GM18858 (cell line): ENCODE data around the gene NFAM1.

ENCODE experiments used
- ATAC-seq: cut with Tn5 transposase; IDR thresholded peaks from one replicate; pipeline ENCODE4 v1.9.1; 2021; ENCODE audit not compliant: unreplicated experiment

The NFAM1 gene

DNA sequence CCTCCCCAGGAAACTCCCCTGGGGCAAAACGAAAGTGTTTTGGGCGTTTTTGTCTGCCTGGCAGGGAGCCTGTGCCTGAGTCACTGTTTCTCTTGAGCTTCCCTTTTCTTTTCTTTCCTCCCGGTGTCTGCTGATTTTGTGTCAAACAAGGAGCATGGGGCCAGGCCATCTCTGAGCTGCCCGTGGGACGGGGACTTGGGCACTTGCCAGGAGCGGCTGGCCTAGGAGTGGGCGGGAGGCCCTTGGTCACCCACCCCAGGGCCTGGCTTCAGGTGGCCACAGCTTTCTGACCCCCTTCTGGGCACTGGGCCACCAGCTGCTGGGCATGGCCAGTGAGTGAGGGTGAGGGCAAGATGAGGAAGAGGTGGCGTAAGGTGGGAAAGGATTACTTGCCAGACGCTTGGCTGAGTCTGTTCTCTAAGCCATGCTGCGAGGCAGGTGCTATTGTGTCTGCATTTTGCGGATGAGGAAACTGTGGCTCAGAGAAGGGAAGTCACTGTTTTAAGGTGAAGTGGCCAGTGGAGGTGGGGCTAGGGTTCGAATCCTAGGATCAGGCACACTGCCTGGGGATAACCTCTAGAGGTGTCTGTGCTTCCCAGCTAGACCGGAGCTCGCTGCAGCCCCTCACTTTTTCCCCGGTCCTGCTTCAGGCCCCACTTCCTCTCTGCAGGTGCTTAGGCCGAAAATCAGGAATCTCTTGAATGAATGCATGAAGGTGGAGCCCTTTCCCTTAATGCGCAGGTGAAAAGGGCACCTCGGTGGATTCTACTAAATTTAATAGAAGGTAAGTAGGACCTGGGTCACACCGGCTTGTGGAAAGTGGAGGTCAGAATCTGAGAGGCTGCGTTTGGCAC, 7.8 kb upstream of the NFAM1 start:
- no peak for ATAC-seq

DNA sequence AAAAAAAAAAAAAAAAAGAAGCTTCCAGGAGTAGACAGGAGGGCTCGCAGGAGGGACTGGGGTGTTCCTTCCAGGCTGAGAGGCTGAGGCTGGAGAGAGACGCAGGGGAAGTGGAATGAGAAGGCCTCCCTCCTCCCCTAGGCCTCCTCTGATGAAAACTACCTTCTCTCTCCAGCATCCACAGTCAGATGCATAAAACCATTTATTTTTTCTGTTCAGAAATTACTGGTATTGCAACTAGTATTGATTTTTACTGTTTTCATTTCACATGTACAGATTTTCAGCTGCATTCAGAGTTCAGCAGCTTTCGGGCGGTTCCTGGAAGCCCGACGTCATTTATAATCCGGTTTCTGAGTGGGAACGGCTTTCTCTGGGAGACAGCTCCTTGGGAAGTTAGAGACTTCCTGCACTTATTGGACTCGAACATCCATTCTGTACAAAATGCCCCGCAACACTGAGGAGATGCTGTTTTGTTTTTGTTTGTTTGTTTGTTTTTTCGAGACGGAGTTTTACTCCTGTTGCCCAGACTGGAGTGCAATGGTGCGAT, 6.9 kb upstream of the NFAM1 start:
- no peak for ATAC-seq

DNA sequence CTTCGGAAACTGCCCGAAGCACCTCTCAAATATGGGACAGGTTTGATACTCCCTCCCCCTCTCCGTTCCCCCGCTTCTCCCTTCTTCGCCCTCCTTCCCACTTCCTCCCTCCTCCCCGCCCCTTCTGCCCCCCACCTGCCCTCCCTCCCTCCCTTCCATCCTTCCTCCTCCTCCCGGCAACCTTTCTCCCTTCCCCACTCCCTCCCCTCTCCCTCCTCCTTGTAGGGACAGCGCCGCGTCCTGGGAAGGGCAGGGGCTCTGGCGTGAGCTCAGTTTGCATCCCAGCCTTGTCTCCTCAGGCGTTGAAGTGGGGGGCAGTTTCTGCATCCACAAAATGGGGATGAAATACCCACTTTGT, 6.1 kb upstream of the NFAM1 start:
- ATAC-seq, result no peak

DNA sequence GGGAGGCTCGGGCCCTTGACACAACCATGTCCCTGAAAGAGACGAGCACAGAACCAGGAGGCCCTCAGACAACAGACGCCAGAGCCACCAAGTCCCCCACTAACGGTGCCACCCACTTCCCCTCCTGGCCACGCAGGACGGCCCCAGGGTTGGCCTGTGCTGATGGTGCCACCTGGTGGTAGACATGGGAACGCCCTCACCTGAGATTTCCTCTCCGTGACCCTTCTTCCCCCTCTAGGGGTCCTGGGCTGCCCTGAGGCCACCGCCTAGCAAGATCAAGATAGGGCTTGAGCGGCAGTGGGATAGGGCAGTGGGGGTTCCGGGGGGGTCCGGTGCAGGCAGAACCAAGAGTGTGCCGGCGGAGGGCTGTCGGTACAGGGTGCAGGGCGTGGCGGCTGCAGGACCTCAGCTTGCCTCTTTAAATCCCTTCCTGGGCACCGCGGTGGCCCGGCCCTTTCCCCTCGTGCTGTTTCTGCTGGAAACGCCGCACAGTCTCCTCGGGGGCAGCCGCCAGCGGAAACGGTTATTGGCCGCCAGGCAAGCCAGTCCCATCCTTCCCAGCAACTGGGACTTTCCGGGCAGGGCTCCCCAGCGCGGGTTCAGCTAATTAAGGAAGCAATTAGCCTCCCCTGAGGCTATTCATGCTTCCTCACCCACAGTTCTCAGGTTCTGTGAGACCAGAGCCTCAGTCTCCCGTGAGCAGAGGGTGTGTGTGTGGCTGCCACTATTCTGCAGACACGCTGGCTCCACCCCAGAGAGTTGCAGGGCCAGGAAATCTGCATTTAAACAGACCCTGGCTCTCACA, 5.5 kb upstream of the NFAM1 start:
- ATAC-seq, result no peak

DNA sequence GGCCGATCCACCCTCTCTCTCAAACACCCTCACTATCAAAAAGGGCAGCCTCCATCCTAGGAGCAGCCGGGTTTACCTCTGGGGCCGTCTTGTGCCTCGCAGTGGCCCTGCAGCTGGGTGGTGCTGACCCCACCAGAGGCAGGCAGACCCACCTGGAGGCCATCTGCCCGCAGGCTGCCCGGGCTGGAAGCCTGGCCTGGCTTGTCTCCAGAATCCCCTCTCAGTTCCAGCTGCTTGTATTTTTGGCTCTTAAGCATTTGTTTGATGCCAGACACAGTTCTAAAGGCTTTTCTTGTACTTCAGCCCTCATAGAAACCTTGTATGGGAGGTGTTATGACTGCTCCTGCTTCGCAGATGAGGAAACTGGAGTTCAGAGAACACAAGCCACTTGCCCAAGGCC, 4.2 kb upstream of the NFAM1 start:
- no peak for ATAC-seq

DNA sequence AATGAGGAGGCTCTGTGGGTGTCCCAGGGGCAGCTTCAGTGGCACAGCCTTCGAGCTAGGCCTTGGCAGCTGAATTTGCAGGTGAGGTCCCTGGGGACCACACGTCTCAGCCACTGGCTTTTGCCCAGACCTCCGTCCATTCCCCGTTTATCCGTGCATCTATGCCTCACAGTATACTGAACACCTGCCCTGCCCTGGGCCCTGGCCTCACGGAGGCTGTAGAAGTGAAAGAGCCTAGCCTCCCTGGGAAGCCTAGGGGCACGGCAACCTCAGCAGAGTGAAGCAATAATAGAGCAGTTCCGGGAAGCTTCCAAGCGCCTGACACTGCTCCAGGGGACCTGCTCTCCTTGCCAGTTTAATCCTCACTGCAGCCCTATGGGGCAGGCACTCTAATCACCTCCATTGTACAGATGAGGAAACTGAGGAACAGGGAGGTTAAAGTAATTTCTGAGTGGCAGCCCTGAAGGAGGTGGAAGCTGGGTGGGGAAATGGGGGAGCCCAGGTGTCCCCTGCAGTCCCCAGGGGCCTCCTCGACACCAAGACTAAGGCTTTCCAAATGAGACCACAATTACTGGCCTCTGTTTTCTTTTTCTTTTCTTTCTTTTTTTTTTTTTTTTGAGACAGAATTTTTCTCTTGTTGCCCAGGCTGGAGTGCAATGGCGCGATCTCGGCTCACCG, 2.7 kb upstream of the NFAM1 start:
- ATAC-seq, result no peak

DNA sequence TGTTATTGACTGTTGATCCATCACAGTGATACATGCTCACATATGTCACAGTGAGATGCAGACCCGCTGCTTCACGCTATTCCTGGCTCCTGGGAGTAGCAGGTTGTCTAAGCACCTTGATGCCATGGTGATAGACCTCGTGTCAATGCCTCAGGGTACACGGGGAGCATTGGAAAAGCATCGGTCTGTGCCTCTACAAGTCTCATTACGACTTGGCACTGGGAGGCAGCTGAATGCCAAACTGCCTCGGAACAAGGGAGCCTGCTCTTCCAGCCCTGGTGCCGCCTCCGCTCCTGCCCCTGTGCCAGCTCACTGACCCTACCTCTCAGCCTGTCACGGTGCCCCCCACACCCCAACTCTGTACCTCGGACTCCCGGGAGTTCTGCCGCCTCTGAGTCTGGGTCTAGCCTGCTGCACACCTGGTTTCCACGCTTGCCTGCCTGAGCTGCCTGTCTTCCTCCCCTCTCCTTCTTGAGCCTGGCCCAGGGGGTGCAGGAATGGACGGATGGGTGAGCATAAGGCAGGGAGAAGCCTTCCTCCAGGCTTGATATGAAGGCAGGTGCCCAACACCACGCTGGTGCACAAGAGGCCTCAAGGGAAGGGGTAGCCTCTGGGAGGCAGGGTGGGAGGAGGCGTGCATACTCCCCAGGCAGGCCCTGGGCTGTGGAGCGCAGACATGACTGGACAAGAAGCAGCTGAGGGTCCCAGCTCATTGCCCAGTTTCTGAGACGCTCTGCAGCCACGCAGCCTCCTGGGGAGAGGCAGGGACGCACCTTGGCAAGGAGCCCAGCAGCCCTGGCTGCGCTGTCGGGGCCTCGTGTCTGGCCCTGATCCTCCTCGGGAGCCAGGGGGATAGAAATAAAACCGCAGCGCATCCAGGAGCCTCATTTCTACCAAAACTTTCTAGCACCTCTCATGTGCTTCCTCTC, 1.8 kb upstream of the NFAM1 start:
- ATAC-seq, result no peak

DNA sequence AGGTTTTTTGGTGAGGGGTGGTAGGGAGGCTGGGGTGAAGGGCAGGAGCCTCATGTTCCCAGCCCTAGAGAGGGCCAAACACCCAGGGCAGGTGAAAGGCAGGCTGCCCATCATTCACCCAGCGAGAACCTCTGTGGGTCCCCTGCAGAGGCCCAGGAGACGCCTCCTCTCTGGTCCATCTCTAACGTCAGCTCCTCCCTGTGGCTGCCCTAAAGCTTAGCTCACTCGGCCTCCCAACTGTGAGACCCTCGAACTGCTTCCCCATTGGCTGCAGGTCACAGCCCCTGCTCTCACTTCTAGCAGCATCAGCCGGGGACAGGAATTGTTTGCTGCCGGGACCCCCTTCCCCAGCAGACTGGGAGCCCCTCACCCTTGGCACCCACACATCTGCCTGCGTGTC, 615 bp upstream of the NFAM1 start:
- no peak for ATAC-seq

DNA sequence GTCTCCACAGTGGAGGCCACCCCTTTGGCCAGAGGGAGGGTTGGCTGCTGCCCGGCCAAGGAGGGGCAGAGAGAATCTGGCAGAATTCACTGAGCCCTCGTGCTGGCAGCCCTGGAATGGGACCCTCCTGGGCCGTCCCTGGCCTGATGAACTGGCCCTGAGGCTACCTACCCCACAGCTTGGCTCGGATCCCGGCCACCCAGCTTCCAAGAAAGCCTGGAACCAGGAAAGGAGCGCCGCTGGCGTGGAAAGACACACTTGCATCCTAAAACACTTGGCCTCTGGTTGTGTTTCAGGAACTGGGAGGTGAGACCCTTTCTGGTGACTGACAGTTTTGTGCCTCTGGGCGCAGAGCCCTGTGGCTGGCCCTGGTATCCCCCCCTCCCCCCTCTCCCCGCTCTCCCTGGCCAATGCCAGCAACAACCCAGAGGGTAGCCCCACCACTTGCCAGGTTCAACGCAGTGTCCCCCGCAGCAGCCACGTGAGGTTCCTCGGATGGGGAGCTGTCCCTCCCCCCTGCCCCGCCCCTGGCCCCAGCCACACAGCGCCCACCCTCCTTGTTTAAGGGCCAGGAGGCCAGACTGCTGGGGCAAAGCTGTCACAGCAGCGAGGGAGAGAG, 693 bp downstream of the NFAM1 start:
- no peak for ATAC-seq

DNA sequence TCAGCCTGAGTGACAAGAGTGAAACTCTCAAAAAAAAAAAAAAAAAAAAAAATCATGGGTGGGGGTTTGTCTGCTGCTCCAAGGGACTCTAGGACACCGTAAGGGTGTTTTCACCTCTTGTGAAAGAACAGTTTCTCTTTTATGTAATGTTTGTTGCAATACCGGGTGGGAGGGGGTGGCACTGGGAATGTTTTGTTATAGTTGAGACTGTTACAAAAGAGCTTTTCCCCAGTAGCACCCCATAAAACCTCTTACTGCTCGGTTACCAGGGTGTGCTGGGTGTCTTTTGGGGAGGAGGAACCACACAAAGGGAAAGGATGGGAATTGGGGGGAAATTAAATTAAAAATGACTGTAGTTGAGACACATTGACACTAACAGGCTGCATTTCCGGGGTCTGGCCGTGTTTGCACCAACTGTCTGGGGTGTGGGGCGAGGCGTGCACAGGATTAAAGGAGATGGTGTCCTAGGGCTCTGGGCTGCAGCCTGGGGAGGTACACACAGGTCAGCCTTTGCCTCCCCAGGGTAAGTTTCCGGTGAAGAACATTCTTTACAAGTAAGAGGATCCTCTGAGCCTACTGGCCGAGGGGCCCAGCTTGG, 1.6 kb downstream of the NFAM1 start:
- no peak for ATAC-seq

DNA sequence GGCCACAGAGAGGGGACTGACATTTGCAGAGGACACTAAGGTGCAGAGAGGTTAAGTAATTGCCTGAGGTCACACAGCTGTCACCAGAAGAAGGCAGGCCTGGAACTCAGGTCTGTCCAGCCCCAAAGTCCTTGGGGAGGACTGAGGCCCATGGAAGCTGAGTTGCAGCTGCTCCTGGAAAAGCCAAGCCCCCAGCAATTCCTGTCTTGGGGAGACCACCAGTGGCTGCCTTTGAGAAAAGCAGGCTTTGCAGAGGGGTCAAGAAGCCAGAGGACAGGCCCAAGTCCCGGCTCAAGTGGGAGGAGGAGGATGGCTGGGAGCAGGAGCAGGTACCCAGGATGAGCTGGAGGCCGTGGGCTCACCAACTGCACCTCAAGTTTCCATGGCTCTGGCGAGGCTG, 3.4 kb downstream of the NFAM1 start:
- no peak for ATAC-seq

DNA sequence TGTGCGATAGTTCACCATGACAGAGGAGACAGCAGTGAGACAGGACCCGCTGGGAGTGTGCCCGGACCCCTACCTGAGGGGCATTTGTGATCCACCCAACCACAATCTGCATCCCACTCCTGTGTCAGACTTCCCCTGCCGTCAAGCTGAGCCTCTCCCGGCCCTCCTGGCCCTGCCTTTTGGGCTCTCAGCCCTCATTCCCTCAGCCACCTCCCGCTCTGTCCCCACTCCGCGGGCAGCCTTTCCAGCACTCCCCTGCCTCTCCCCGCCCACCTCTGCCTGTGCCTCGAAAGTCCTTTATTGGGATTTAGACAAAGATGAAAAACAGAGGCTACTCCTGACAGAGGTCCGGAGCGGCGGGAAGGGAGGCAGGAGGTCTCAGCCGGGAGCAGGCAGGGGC, 4.2 kb downstream of the NFAM1 start:
- no peak for ATAC-seq

DNA sequence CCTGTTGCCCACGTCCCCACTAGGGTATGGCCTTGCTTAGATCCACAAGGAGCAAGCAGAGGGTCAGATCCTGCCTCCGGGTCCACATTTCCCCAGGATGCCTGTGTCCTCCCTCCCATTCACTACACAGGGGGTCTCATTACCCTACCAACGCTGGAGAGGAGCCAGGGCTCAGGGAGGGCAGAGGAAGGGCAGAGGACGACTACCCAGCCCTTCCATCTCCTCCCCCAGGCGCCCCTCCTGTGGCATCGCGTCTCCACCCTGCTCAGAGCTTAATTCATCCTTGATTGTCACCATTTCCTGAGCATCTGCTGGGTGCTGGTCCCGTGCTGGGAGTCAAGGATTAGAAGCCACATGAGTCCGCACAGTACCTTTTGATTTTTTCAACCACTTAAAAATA, 5.0 kb downstream of the NFAM1 start:
- ATAC-seq, result no peak

DNA sequence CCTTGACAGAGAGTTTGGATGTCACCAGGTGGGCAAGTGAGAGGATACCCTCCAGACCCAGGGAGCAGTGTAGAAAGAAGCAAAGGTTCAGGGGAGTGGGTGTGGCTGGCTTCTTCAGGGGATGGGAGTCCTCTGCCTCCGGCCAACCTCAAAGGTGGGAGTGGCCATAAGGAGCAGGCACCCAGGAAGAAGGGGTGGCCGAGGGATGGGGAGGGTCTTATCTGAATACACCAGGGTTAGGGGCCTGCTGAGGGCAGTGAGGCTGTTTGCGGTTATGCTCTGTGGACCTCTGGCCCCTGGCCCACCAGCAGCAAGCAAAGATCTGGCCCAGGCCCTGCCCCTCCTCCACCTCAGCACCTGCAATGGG, 6.2 kb downstream of the NFAM1 start:
- no peak for ATAC-seq

DNA sequence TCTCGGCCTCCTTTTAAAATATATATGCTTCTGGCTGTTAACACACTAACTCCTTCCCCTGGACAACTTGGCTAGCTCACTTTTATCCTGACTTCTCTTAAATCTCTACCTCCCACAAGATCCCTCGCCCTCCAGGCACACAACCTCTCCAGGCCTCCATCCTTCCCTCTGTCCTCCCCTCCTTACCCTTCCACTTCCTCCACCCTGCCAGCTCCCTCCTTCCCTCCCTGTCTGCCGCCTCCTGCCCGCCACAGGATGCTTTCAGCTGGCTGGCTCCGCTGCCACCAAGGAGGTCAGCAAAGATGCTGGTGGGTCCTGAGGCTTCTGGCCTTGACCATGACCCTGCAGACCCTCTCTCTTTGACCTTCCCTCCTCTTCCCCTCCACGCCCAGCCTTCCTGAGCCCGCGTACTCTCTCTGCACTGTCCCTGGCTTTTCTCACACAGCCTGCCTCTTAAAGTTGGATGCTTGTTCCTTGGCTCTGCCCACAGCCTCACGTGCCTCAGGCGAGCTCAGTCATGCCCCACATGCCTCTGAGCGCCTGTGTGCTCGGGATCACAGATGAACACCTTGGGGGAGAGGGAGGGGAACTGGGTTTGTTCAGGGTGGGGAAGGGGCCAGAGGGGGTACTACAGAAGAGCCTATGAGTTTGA, 6.7 kb downstream of the NFAM1 start:
- no peak for ATAC-seq

DNA sequence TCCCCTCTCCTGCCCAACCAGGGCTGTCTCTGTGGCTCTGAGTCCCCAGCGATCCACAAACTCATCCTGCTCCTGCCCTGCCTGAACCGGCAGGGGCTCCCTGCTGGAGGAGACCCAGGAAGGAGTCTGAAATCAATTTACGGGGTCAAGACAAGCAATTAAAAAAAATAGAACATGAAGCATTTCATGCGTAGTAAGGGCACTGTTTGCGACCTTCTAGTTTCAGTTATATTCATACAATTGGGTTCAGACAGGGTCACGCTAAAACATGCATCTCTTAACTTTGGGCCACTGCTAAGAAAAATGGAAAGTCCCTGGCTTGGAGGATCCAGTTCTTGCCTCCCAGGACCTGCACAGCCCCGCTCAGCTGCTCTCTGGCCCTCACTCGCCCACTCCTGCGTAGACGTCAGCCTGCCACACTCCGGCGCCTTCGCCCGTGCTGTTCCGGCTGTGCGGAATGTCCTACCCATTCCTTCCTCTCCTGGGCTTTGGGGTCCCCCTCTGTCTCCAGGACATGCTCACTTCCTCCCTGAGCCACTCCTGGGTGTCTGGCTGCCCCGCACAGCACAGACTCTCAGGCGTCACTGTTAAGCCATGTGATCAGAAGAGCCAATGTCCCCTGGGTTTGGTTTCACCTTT, 12.8 kb downstream of the NFAM1 start:
- ATAC-seq, result no peak

DNA sequence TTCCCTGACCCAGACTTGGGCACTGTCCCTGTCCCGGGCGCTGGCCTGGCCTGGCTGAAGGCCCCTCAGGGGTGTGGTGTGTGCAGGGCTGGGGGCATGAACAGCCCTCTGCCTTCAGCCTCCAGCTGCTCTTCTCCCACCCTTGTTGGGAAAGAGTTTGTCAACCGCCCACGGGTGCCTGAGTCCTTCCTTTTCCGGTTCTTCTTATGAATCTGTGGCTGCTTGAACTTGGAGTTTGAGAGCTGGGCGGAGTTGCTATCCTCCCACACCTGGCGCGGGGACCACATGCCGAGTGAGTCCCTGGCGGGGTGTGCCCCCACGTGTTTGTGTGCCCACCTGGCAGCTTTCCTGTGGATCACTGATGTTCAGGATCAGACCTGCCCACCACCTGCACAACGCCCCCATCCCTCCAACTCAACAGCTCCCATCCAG, 13.4 kb downstream of the NFAM1 start:
- no peak for ATAC-seq

DNA sequence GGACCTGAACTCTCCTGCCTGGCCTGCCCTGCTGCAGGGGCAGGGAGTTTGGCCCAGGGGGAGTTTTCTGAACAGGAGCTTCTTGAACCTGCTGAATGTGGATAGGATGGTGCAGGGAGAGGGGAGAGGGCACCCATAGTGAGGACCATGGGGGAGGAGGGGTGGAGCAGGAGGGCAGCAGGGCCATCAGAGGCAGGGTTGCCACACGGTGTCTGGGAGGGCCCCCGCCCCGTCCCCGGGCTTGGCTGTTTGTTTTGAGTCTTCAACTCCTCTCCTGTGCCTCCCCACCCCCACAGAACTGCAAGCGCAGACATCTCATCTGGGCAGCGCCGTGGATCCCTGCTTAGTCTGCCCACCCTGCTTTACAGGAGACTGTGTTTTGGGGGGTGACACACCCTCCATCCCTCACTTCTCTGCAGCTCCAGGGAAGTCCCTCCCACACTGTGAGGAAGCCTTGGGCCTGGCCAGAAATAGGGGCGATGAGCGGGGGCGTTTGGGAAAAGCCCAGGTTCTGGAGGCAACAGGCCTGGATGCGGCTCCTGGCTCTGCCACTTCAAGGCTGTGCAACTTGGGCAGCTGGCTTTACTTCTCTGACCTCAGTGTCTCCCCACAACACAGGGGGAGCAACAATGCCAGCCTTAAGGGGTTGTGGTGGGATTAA, 14.4 kb downstream of the NFAM1 start:
- no peak for ATAC-seq
